LNCAP (cell line): ENCODE measurements around the gene MORN3.

Experiments
- TF ChIP-seq, protein P1 (sequence below): fragments of 450-650 bp; IDR thresholded peaks from 2 replicates; pipeline ENCODE4 v1.5.1; 2017; ENCODE audit warnings: mild to moderate bottlenecking

MORN3 gene

DNA sequence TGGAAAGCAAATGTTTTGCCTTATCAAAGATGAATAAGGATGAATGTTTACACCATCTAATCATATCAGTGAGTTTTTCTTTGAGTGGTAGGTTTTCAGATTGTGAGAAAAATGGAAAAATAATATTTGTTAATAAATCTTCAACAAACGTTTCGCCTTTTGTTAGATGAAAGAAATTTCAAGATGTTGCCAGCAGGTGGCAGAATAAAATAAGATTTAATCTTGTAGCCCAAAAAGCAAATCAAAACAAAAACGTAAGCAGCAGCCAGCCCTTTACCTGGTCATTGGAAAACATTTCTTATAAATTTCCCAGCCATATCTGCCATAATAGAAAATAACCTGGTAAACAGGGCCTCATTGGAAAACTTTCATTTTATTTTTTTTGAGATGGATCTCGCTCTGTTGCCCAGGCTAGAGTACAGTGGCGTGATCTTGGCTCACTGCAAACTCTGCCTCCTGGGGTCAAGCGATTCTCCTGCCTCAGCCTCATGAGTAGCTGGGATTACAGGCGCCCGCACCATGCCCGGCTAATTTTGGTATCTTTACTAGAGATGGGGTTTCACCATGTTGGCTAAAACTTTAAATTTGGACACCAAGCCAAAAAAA, 27.7 kb upstream of the MORN3 start:
- TF ChIP-seq, protein P1, sequence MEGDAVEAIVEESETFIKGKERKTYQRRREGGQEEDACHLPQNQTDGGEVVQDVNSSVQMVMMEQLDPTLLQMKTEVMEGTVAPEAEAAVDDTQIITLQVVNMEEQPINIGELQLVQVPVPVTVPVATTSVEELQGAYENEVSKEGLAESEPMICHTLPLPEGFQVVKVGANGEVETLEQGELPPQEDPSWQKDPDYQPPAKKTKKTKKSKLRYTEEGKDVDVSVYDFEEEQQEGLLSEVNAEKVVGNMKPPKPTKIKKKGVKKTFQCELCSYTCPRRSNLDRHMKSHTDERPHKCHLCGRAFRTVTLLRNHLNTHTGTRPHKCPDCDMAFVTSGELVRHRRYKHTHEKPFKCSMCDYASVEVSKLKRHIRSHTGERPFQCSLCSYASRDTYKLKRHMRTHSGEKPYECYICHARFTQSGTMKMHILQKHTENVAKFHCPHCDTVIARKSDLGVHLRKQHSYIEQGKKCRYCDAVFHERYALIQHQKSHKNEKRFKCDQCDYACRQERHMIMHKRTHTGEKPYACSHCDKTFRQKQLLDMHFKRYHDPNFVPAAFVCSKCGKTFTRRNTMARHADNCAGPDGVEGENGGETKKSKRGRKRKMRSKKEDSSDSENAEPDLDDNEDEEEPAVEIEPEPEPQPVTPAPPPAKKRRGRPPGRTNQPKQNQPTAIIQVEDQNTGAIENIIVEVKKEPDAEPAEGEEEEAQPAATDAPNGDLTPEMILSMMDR = peak; percentile 58; the same call in 1 of the 2 replicates

GRCh38 chr12:121693155-121693687, 23.8 kb upstream of the MORN3 start:
- TF ChIP-seq, protein P1 = no peak

GRCh38 chr12:121689430-121689829, 20.0 kb upstream of the MORN3 start:
- TF ChIP-seq, protein P1 = no peak

GRCh38 chr12:121688966-121689365, 19.5 kb upstream of the MORN3 start:
- TF ChIP-seq, protein P1 = no peak

- TF ChIP-seq, protein P1 = no peak
Measured at GRCh38 chr12:121678716-121679300, 9.4 kb upstream of the MORN3 start.

DNA sequence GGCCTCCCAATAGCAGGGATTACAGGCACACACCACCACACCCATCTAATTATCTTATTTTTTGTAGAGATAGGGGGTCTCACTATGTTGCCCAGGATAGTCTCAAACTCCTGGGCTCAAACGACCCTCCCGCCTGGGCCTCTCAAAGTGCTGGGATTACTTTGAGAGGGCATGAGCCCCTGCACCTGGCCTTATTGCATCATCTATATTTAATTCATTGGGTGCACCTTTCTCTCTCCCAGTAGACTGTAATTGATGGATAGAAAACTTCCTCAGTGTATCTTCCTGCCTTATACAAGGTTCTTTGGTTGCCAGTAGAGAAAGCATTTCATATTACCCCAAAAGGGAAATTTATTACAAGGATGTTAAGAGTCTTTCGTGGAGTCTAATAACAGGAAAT, 8.9 kb upstream of the MORN3 start:
- TF ChIP-seq, protein P1 = no peak

GRCh38 chr12:121676190-121676589, 6.7 kb upstream of the MORN3 start:
- TF ChIP-seq, protein P1 = no peak
